IMR-90 (cell line): ENCODE measurements around the gene LIMS3. TPM values are rescaled to one million over a fixed set of nuclear protein-coding genes. Genes with fewer than 3 reads are reported as not detected.
A peak's percentile ranks its signal among the peaks of the same experiment; 100 is the strongest.
"Not testable (repeated sequence)": the region's sequence is repeated elsewhere in the genome, so short reads cannot be mapped to it uniquely, and the experiment has no call there.

Experiments used
- ATAC-seq: fragments of 200-7000 bp; cut with Tn5 transposase; 2 replicates; pipeline ENCODE4 v1.9.1; 2020; ENCODE audit warnings: low read depth, mild to moderate bottlenecking, moderate library complexity
- BruUV-seq: library from RNA; stranded (reverse); fragments of 400-500 nt; replicated peaks from 2 replicates; lab custom pipeline; 2021; lab: Mats Ljungman, UMichigan
- CTCF ChIA-PET: fragments of 300-600 bp; formaldehyde crosslinking; extraction: SDS; loops from one replicate; lab custom pipeline; 2021; ENCODE audit warnings: antibody characterized with exemption; lab: Yijun Ruan, JAX
- POLR2A ChIA-PET: fragments of 300-600 bp; sonication (Branson Sonifier 250); formaldehyde crosslinking; loops from one replicate; lab custom pipeline; 2022; ENCODE audit warnings: antibody characterized with exemption; ENCODE audit not compliant: unreplicated experiment; lab: Charles Lee
- DNase-seq: peaks from one replicate; pipeline ENCODE4 v3.0.0; 2013
- H2AFZ ChIP-seq: replicated peaks from 2 replicates; pipeline ENCODE3; 2013; ENCODE audit warnings: low read length, mild to moderate bottlenecking; ENCODE audit not compliant: poor library complexity
- H2AK5ac ChIP-seq: 2 replicates; pipeline ENCODE4 v1.6.1; 2013; ENCODE audit warnings: low read depth, low read length, inconsistent platforms
- H2AK9ac ChIP-seq: replicated peaks from 2 replicates; pipeline ENCODE3; 2013; ENCODE audit warnings: mild to moderate bottlenecking, low read depth, low read length, moderate library complexity; ENCODE audit not compliant: poor library complexity
- H2BK120ac ChIP-seq: 2 replicates; pipeline ENCODE4 v1.6.1; 2013; ENCODE audit warnings: low read depth, low read length, inconsistent platforms
- H2BK15ac ChIP-seq: 3 replicates; pipeline ENCODE4 v1.6.1; 2013; ENCODE audit warnings: low read depth, low read length, inconsistent platforms
- H2BK20ac ChIP-seq: 2 replicates; pipeline ENCODE4 v1.6.1; 2013; ENCODE audit warnings: low read depth, mild to moderate bottlenecking, inconsistent platforms, low read length, moderate library complexity
- H2BK5ac ChIP-seq: 2 replicates; pipeline ENCODE4 v1.6.1; 2013; ENCODE audit warnings: mild to moderate bottlenecking, low read depth, low read length, inconsistent platforms; ENCODE audit not compliant: poor library complexity, severe bottlenecking
- H3K14ac ChIP-seq: replicated peaks from 2 replicates; pipeline ENCODE4 v1.6.1; 2013; ENCODE audit warnings: low read depth, low read length, inconsistent platforms
- H3K18ac ChIP-seq: 2 replicates; pipeline ENCODE4 v1.6.1; 2013; ENCODE audit warnings: low read depth, low read length, control low read depth
- H3K23ac ChIP-seq: 2 replicates; pipeline ENCODE4 v1.6.1; 2013; ENCODE audit warnings: low read depth, low read length, inconsistent platforms
- H3K27ac ChIP-seq: 2 replicates; pipeline ENCODE4 v1.5.1; 2013; ENCODE audit warnings: mild to moderate bottlenecking, control low read depth, low read length; ENCODE audit not compliant: insufficient read depth
- H3K27me3 ChIP-seq: 2 replicates; pipeline ENCODE4 v1.6.1; 2013; ENCODE audit warnings: low read length; ENCODE audit not compliant: control insufficient read depth, insufficient read depth
- H3K36me3 ChIP-seq: 2 replicates; pipeline ENCODE4 v1.6.1; 2013; ENCODE audit warnings: low read length, mixed read lengths; ENCODE audit not compliant: control insufficient read depth, insufficient read depth
- H3K4ac ChIP-seq: 2 replicates; pipeline ENCODE4 v1.6.1; 2013; ENCODE audit warnings: low read depth, low read length, inconsistent platforms
- H3K4me1 ChIP-seq: 2 replicates; pipeline ENCODE4 v1.6.1; 2013; ENCODE audit warnings: low read length, mixed read lengths; ENCODE audit not compliant: control insufficient read depth, insufficient read depth
- H3K4me2 ChIP-seq: 2 replicates; pipeline ENCODE4 v1.6.1; 2013; ENCODE audit warnings: low read depth, mild to moderate bottlenecking, control low read depth, low read length, moderate library complexity
- H3K4me3 ChIP-seq: 2 replicates; pipeline ENCODE4 v1.5.1; 2013; ENCODE audit warnings: low read depth, mild to moderate bottlenecking, control low read depth, low read length, moderate library complexity; ENCODE audit not compliant: insufficient read depth
- H3K56ac ChIP-seq: 2 replicates; pipeline ENCODE4 v1.6.1; 2013; ENCODE audit warnings: low read length, inconsistent platforms; ENCODE audit not compliant: insufficient read depth; ENCODE audit errors: extremely low read depth
- H3K79me1 ChIP-seq, 2 experiments: 2 replicates each; pipeline ENCODE4 v1.6.1; 2013; ENCODE audit warnings: low read length in 2 of 2, inconsistent platforms in 1 of 2, low read depth in 1 of 2
- H3K9ac ChIP-seq: 2 replicates; pipeline ENCODE4 v1.6.1; 2013; ENCODE audit warnings: low read depth, low read length, control low read depth
- H3K9me1 ChIP-seq: 2 replicates; pipeline ENCODE4 v1.6.1; 2013; ENCODE audit warnings: low read length, inconsistent platforms; ENCODE audit not compliant: insufficient read depth
- H3K9me3 ChIP-seq: 2 replicates; pipeline ENCODE4 v1.6.1; 2013; ENCODE audit warnings: low read length; ENCODE audit not compliant: control insufficient read depth, insufficient read depth
- H4K20me1 ChIP-seq: 2 replicates; pipeline ENCODE4 v1.6.1; 2013; ENCODE audit warnings: low read length, inconsistent platforms; ENCODE audit not compliant: insufficient read depth
- H4K5ac ChIP-seq: 2 replicates; pipeline ENCODE4 v1.6.1; 2013; ENCODE audit warnings: mild to moderate bottlenecking, low read depth, low read length, control low read depth
- H4K8ac ChIP-seq, 2 experiments: 2 replicates each; pipeline ENCODE4 v1.6.1; 2013; ENCODE audit warnings: low read depth in 2 of 2, low read length in 2 of 2, control low read depth in 1 of 2, inconsistent platforms in 1 of 2
- H4K91ac ChIP-seq: 2 replicates; pipeline ENCODE4 v1.6.1; 2013; ENCODE audit warnings: low read depth, low read length, inconsistent platforms; ENCODE audit not compliant: insufficient read depth
- WGBS, 2 experiments: methylation state at CpG; one replicate each; pipeline versions ENCODE4 v1.1.5 to v1.1.7; 2013; ENCODE audit warnings: missing lambda C conversion rate in 2 of 2; ENCODE audit not compliant: insufficient read length in 1 of 2; ENCODE audit errors: extremely low coverage in 2 of 2; 5-methylcytosine and 5-hydroxymethylcytosine counted together
- dilution Hi-C: fragments of 300-500 bp; cut with HindIII; formaldehyde crosslinking; loops from one replicate; pipeline ENCODE4 v1.14.3; 2018; ENCODE audit warnings: low sequenced_read_pairs; ENCODE audit not compliant: unreplicated experiment
- in situ Hi-C: fragments of 300-500 bp; cut with MboI; formaldehyde crosslinking; loops from 3 replicates; pipeline ENCODE4 v1.14.3; 2019; ENCODE audit warnings: low sequenced_read_pairs, inconsistent platforms, mixed read lengths
- intact Hi-C: fragments of 100-400 bp; cut with micrococcal nuclease; formaldehyde crosslinking; loops from 2 replicates; pipeline ENCODE4 v1.10.0; 2022
- polyA plus RNA-seq, 3 experiments: library from polyadenylated mRNA; depleted of rRNA; stranded (reverse); fragments of >200 nt; gene quantifications; 2 replicates each; pipeline ENCODE4 v1.2.3, GENCODE V29; 2012; ENCODE audit warnings: low replicate concordance in 1 of 3
- total RNA-seq: library from RNA; depleted of rRNA; stranded (reverse); fragments of >200 nt; gene quantifications from 2 replicates; pipeline ENCODE4 v1.2.3, GENCODE V29; 2012

The LIMS3 gene
- total and polyA plus RNA-seq, 2 of the 4 experiments (the other 2 are of a cell fraction) = 0.44 to 12.7 TPM

DNA sequence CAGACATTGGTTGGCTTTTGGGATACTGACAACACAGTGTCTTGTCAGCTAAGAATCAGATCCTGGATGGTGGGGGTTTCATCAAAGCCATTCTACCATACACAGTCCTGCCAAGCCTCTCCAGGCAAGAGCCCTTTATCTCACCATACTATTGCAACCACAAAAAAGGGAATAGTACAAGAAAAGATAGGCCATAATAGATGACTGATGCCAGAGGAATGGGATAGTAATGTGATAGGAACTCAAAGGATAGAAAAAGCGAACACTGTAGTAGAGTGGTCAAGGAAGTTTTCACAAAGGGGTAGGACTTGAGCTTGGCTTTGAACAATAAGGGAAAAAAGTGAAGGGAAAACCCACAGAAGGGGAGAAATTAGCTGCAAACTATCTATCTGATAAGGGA, 30.7 kb downstream of the LIMS3 start:
- H3K79me1 ChIP-seq, H3K36me3 ChIP-seq, H3K4me1 ChIP-seq, intact Hi-C loops, CTCF ChIA-PET, H3K9ac ChIP-seq, H3K9me1 ChIP-seq, H3K23ac ChIP-seq, H3K4me2 ChIP-seq, H3K14ac ChIP-seq, H4K91ac ChIP-seq, H2BK5ac ChIP-seq, H2AK5ac ChIP-seq, H3K9me3 ChIP-seq, H3K4ac ChIP-seq, H3K56ac ChIP-seq, H2BK15ac ChIP-seq, BruUV-seq, in situ Hi-C loops, H3K18ac ChIP-seq, H3K4me3 ChIP-seq, POLR2A ChIA-PET, H2AK9ac ChIP-seq, H4K5ac ChIP-seq, H2BK20ac ChIP-seq, H4K20me1 ChIP-seq, H2AFZ ChIP-seq, H4K8ac ChIP-seq, DNase-seq, H3K27me3 ChIP-seq, H2BK120ac ChIP-seq, dilution Hi-C loops, H3K27ac ChIP-seq: not testable (repeated sequence)
- no CpG with 5 or more reads among the region's 1 CpG for WGBS, 2 experiments
- ATAC-seq = peak; percentile 66

GRCh38 chr2:109936534-109936933, 38.0 kb downstream of the LIMS3 start:
- H3K4me3 ChIP-seq, POLR2A ChIA-PET, CTCF ChIA-PET, H3K4me1 ChIP-seq, H3K79me1 ChIP-seq, DNase-seq, H2AFZ ChIP-seq, H3K56ac ChIP-seq, H2BK120ac ChIP-seq, H2BK20ac ChIP-seq, H2BK15ac ChIP-seq, in situ Hi-C loops, H2AK9ac ChIP-seq, H3K27ac ChIP-seq, dilution Hi-C loops, H3K23ac ChIP-seq, intact Hi-C loops, H2AK5ac ChIP-seq, H3K9me3 ChIP-seq, H3K9ac ChIP-seq, H4K5ac ChIP-seq, H2BK5ac ChIP-seq, H3K4ac ChIP-seq, H3K14ac ChIP-seq, H3K18ac ChIP-seq, H4K91ac ChIP-seq, H4K8ac ChIP-seq, H3K9me1 ChIP-seq, BruUV-seq, H4K20me1 ChIP-seq, H3K36me3 ChIP-seq, H3K27me3 ChIP-seq, H3K4me2 ChIP-seq: not testable (repeated sequence)
- WGBS, 2 experiments = no CpG with 5 or more reads among the region's 6 CpGs
- peak; percentile 82 for ATAC-seq
